Liver (tissue), 3 donors: ENCODE measurements around the gene PCMT1.

Experiments
- CTCF ChIP-seq: fragments of 150-350 bp; IDR thresholded peaks from 2 replicates; pipeline ENCODE4 v1.5.1; 2017; ENCODE audit warnings: improper control_type of control experiment, low read depth, low read length; ENCODE audit not compliant: missing input control
- EGR1 ChIP-seq, 2 donors: IDR thresholded peaks; 2 replicates each; pipeline ENCODE4 v1.6.1; 2016 to 2018; ENCODE audit warnings: antibody characterized with exemption in 2 of 2, low read depth in 2 of 2
- MAX ChIP-seq: IDR thresholded peaks from 2 replicates; pipeline ENCODE4 v1.6.1; 2016; ENCODE audit warnings: antibody characterized with exemption
- donor health status: healthy.
- donor health status: healthy.

DNA sequence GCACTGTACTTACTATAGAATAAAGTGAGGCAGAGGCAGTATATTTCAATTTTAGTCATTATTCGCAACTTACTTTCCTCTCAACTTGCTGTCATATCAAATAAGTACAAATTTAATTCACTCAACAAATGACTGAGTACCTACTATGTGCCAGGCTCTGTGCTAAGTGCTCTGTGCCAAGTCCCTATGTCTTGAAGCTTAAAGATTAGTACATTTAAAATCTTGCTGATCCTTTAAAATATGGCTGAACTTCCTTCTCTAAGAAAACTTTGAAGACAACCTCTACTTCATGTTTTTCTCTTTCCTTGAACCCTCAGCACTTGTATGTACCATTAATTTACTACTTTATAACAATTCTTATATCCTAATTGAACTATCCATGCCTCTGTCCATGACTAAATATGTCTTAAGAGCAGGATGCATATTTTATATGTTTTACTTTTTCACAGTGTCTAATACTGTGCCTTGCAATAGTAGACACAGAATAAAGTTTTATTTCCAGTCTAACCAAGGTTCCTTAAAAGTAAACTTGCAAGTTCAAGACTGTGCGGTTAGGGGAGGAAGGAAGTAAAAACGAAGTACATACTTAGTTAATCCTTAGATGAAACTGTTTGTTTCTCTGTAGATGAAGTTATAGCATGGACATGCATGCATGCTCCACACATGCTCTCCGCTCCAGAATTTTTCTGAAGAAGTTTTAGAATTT, 21.6 kb upstream of the PCMT1 start:
- no peak for TF ChIP-seq MAX
- TF ChIP-seq EGR1 (IDR thresholded peaks at IDR 0.05; ENCODE audit: low read depth in 2 of 2), result no peak
- TF ChIP-seq CTCF, result no peak
